ENCODE results near the gene ESRRA.

DNA sequence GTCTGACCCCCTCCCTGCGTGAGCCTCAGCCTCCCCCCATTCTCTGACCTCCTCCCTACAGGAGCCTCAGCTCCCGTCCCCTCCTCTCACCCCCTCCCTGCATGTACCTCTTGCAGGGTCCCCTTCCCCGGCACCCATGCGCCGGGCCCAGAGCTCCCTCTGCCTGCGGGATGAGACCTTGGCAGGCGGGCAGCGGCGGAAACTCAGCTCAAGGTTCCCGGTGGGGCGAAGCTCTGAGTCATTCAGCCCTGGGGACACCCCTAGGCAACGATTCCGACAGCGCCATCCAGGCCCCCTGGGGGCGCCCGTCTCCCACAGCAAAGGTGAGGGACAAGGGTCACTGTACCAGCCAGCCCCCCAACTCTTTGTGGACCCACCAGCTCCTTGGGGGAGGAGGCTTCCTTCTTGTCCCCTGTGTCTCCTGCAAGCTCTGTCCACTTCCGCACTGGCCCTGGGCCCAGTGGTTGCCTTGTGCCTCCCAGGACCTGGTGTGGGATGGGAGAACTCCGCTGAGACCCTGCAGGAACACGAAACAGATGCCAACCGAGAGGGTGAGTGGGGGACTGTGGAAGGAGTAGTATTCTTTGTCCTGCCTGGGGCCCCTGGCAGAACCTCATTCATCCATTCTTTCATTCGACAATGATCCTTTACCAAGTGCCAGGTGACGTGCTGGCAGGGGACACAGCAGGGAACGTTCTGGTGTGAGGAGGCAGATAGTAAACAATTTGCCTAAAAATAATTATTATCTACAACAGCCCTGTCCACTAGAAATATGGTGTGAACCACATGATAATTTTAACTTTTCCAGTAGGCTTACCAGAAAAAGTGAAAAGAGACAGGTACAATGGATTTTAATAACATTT lies 50.0 kb downstream of the ESRRA start:
- TF ChIP-seq YY1 (IDR thresholded peaks at IDR 0.05; ENCODE audit: insufficient read depth, insufficient read length) (no peak), ZNF274 (IDR thresholded peaks at IDR 0.05; ENCODE audit: low read depth, low read length) (no peak)
